HepG2 (cell line): ENCODE data around the gene FBXO4. TPM values are rescaled to one million over a fixed set of nuclear protein-coding genes. Genes with fewer than 3 reads are reported as not detected.
A peak's percentile ranks its signal among the peaks of the same experiment; 100 is the strongest.

Source experiments
- CBX1 ChIP-seq: IDR thresholded peaks from one replicate; pipeline ENCODE4 v1.6.1; 2016; ENCODE audit warnings: antibody characterized with exemption, low read depth
- DNMT3B ChIP-seq: conservative IDR thresholded peaks from 2 replicates; pipeline ENCODE4 v1.6.1; 2016; ENCODE audit warnings: missing biosample characterization, control low read depth
- HHEX ChIP-seq: IDR thresholded peaks from 2 replicates; pipeline ENCODE4 v1.6.1; 2016; ENCODE audit warnings: control low read depth
- JUNB ChIP-seq: sonication (generic); formaldehyde crosslinking; IDR thresholded peaks from 2 replicates; pipeline ENCODE4 v1.8.0; 2022; ENCODE audit warnings: missing genetic modification reagents, mild to moderate bottlenecking, borderline replicate concordance
- SP4 ChIP-seq: sonication (generic); formaldehyde crosslinking; IDR thresholded peaks from 2 replicates; pipeline ENCODE4 v1.8.1; 2023; ENCODE audit warnings: mild to moderate bottlenecking, missing genetic modification reagents
- ZKSCAN8 ChIP-seq: IDR thresholded peaks from 2 replicates; pipeline ENCODE4 v1.6.1; 2016; ENCODE audit warnings: borderline replicate concordance, missing genetic modification reagents, missing compliant biosample characterization
- ZNF224 ChIP-seq: sonication (generic); formaldehyde crosslinking; IDR thresholded peaks from 2 replicates; pipeline ENCODE4 v1.5.0; 2020; ENCODE audit warnings: mild to moderate bottlenecking, missing genetic modification reagents
- ZNF232 ChIP-seq: sonication (generic); formaldehyde crosslinking; IDR thresholded peaks from 2 replicates; pipeline ENCODE4 v1.4.0; 2020; ENCODE audit warnings: missing genetic modification reagents, borderline replicate concordance
- ZNF256 ChIP-seq: sonication (generic); formaldehyde crosslinking; conservative IDR thresholded peaks from 2 replicates; pipeline ENCODE4 v1.4.0; 2020; ENCODE audit warnings: missing genetic modification reagents
- ZNF841 ChIP-seq: sonication (generic); formaldehyde crosslinking; IDR thresholded peaks from 2 replicates; pipeline ENCODE4 v1.8.1; 2023; ENCODE audit warnings: missing genetic modification reagents, borderline replicate concordance
- polyA plus RNA-seq, 8 experiments: library from polyadenylated mRNA; depleted of rRNA in 3 of 8; stranded (reverse) in 7 of 8; unstranded in 1 of 8; fragments of >200 nt; fragmentation: Illumina TruSeq in 4 of 8; extraction: Trizol in 4 of 8; gene quantifications; 2 replicates each; pipeline versions ENCODE4 v1.2.1 to v1.2.3, GENCODE V29; 2011 to 2016; ENCODE audit warnings: low read depth in 4 of 8, missing spikeins in 1 of 8, mixed read lengths in 1 of 8; ENCODE audit not compliant: insufficient read depth in 1 of 8
- total RNA-seq, 5 experiments: library from RNA; depleted of rRNA; stranded (reverse); fragments of >200 nt; fragmentation: Illumina TruSeq; extraction: Trizol; gene quantifications; 2 replicates each; pipeline ENCODE4 v1.2.3, GENCODE V29; 2016; ENCODE audit warnings: low read depth in 1 of 5
- TF ChIP-seq, protein P1 (sequence below): sonication (generic); formaldehyde crosslinking; IDR thresholded peaks from 2 replicates; pipeline ENCODE4 v1.4.0; 2020; ENCODE audit warnings: missing genetic modification reagents, borderline replicate concordance
- TF ChIP-seq, protein P2 (sequence below): sonication (generic); formaldehyde crosslinking; IDR thresholded peaks from 2 replicates; pipeline ENCODE4 v1.8.0; 2022; ENCODE audit warnings: mild to moderate bottlenecking, missing genetic modification reagents, borderline replicate concordance
- TF ChIP-seq, protein P3 (sequence below): sonication (generic); formaldehyde crosslinking; IDR thresholded peaks from 2 replicates; pipeline ENCODE4 v1.5.0; 2020; ENCODE audit warnings: mild to moderate bottlenecking, missing genetic modification reagents, borderline replicate concordance
- TF ChIP-seq, protein P4 (sequence below): sonication (generic); formaldehyde crosslinking; IDR thresholded peaks from 2 replicates; pipeline ENCODE4 v1.5.0; 2020; ENCODE audit warnings: mild to moderate bottlenecking, missing genetic modification reagents

FBXO4 gene
- total and polyA plus RNA-seq, 2 of the 13 experiments (the other 11 are each of a cell fraction or from before 2014, with no cell fraction given), result 5.2 to 16.4 TPM

DNA sequence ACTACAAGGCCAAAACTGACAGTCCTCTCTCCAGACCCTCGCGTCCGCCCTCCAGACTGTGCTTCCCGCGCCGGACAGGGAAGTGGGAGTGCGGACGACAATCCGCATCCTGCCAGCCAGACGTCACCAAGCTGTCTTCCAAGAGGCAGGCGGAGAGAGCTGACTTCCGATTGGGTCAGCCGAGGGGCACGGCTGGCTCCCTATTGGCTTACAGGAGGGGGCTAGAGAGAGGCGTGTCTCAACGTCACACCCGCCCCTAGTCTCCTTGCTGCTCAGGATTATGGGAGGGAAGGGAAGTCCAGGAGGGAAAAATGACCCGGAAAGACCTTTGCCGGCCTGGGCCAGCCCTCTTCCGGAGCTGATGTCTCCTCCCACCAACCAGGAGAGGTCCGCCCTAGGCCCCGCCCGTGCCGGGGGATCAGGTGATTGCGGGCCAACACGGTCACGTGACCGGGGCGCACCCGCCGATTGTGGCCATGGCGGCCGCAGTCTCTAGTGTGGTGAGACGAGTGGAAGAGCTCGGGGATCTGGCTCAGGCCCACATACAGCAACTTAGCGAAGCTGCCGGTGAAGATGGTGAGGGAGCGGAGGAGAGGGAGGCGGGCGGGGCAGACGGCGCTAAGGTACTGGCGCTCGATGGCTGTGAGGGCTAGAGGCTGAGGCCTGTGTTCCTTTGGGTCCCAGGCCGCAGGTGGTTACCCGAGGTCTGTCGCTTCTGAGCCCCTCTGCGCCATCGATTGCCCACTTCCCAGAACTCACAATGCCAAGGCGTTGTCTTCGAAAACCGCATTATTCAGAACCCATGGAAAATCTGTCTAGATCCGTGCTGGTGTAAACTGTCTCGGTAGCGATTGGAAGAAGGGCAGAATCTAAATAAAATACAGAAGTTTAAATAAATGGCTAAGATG lies 20.9 kb upstream of the FBXO4 start, which contains the start of gene RIMOC1 (continued):
- TF ChIP-seq, protein P1, sequence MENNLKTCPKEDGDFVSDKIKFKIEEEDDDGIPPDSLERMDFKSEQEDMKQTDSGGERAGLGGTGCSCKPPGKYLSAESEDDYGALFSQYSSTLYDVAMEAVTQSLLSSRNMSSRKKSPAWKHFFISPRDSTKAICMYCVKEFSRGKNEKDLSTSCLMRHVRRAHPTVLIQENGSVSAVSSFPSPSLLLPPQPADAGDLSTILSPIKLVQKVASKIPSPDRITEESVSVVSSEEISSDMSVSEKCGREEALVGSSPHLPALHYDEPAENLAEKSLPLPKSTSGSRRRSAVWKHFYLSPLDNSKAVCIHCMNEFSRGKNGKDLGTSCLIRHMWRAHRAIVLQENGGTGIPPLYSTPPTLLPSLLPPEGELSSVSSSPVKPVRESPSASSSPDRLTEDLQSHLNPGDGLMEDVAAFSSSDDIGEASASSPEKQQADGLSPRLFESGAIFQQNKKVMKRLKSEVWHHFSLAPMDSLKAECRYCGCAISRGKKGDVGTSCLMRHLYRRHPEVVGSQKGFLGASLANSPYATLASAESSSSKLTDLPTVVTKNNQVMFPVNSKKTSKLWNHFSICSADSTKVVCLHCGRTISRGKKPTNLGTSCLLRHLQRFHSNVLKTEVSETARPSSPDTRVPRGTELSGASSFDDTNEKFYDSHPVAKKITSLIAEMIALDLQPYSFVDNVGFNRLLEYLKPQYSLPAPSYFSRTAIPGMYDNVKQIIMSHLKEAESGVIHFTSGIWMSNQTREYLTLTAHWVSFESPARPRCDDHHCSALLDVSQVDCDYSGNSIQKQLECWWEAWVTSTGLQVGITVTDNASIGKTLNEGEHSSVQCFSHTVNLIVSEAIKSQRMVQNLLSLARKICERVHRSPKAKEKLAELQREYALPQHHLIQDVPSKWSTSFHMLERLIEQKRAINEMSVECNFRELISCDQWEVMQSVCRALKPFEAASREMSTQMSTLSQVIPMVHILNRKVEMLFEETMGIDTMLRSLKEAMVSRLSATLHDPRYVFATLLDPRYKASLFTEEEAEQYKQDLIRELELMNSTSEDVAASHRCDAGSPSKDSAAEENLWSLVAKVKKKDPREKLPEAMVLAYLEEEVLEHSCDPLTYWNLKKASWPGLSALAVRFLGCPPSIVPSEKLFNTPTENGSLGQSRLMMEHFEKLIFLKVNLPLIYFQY, result peak; percentile 19; the same call in 1 of the 2 replicates
- TF ChIP-seq, protein P2, sequence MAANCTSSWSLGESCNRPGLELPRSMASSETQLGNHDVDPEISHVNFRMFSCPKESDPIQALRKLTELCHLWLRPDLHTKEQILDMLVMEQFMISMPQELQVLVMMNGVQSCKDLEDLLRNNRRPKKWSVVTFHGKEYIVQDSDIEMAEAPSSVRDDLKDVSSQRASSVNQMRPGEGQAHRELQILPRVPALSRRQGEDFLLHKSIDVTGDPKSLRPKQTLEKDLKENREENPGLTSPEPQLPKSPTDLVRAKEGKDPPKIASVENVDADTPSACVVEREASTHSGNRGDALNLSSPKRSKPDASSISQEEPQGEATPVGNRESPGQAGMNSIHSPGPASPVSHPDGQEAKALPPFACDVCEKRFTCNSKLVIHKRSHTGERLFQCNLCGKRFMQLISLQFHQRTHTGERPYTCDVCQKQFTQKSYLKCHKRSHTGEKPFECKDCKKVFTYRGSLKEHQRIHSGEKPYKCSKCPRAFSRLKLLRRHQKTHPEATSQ (CRISPR knock-in tag), result no peak
- no peak for TF ChIP-seq ZNF841 (CRISPR knock-in tag)
- TF ChIP-seq SP4 (CRISPR knock-in tag), result peak; percentile 87
- TF ChIP-seq ZKSCAN8, result no peak
- TF ChIP-seq HHEX (CRISPR knock-in tag), result no peak
- peak; percentile 61 for TF ChIP-seq CBX1
- TF ChIP-seq, protein P3, sequence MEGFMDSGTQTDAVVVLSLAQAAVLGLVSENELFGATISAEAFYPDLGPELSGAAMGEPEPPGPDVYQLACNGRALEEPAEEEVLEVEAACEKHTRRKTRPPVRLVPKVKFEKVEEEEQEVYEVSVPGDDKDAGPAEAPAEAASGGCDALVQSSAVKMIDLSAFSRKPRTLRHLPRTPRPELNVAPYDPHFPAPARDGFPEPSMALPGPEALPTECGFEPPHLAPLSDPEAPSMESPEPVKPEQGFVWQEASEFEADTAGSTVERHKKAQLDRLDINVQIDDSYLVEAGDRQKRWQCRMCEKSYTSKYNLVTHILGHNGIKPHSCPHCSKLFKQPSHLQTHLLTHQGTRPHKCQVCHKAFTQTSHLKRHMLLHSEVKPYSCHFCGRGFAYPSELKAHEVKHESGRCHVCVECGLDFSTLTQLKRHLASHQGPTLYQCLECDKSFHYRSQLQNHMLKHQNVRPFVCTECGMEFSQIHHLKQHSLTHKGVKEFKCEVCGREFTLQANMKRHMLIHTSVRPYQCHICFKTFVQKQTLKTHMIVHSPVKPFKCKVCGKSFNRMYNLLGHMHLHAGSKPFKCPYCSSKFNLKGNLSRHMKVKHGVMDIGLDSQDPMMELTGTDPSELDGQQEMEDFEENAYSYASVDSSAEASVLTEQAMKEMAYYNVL (CRISPR knock-in tag), result peak; percentile 49; the same call in 1 of the 2 replicates
- TF ChIP-seq, protein P4, sequence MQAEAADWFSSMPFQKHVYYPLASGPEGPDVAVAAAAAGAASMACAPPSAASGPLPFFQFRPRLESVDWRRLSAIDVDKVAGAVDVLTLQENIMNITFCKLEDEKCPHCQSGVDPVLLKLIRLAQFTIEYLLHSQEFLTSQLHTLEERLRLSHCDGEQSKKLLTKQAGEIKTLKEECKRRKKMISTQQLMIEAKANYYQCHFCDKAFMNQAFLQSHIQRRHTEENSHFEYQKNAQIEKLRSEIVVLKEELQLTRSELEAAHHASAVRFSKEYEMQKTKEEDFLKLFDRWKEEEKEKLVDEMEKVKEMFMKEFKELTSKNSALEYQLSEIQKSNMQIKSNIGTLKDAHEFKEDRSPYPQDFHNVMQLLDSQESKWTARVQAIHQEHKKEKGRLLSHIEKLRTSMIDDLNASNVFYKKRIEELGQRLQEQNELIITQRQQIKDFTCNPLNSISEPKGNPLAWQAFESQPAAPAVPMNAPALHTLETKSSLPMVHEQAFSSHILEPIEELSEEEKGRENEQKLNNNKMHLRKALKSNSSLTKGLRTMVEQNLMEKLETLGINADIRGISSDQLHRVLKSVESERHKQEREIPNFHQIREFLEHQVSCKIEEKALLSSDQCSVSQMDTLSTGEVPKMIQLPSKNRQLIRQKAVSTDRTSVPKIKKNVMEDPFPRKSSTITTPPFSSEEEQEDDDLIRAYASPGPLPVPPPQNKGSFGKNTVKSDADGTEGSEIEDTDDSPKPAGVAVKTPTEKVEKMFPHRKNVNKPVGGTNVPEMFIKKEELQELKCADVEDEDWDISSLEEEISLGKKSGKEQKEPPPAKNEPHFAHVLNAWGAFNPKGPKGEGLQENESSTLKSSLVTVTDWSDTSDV (CRISPR knock-in tag), result peak; percentile 80; the same call in 1 of the 2 replicates
- TF ChIP-seq ZNF224 (CRISPR knock-in tag), result peak; percentile 81; the same call in 1 of the 2 replicates
- peak; percentile 70; the same call in 1 of the 2 replicates for TF ChIP-seq ZNF256 (CRISPR knock-in tag)
- peak; percentile 87; the same call in 1 of the 2 replicates for TF ChIP-seq ZNF232 (CRISPR knock-in tag)
- TF ChIP-seq DNMT3B (CRISPR knock-in tag), result peak; percentile 65; the same call in 1 of the 2 replicates
- TF ChIP-seq JUNB (CRISPR knock-in tag), result peak; percentile 58; the same call in 1 of the 2 replicates
